IPS DF 6.9 (cell line): ENCODE measurements around the gene NAB2.

ENCODE experiments used
- DNase-seq: peaks from one replicate; pipeline ENCODE4 v3.0.0-alpha.2; 2013; ENCODE audit warnings: low read depth, low spot score
- H3K27ac ChIP-seq: one replicate; pipeline ENCODE4 v1.5.1; 2013; ENCODE audit warnings: low read length, control low read depth
- H3K27me3 ChIP-seq: 2 replicates; pipeline ENCODE4 v1.6.1; 2013; ENCODE audit warnings: mild to moderate bottlenecking, low read length; ENCODE audit not compliant: control insufficient read depth, insufficient read depth
- H3K36me3 ChIP-seq: 2 replicates; pipeline ENCODE4 v1.6.1; 2013; ENCODE audit warnings: low read length; ENCODE audit not compliant: control insufficient read depth, insufficient read depth
- H3K4me1 ChIP-seq: 2 replicates; pipeline ENCODE4 v1.6.1; 2013; ENCODE audit warnings: low read length; ENCODE audit not compliant: control insufficient read depth, insufficient read depth
- H3K4me3 ChIP-seq: 2 replicates; pipeline ENCODE4 v1.5.1; 2013; ENCODE audit warnings: mild to moderate bottlenecking, low read length
- H3K9me3 ChIP-seq: 2 replicates; pipeline ENCODE4 v1.6.1; 2013; ENCODE audit warnings: low read length, inconsistent platforms; ENCODE audit not compliant: control insufficient read depth, insufficient read depth
- WGBS: extraction: QIAGEN DNeasy Blood & Tissue Kit; methylation state at CpG from one replicate; pipeline ENCODE4 v1.1.7; 2013; ENCODE audit warnings: mixed read lengths, missing lambda C conversion rate; ENCODE audit not compliant: insufficient read length, insufficient coverage; 5-methylcytosine and 5-hydroxymethylcytosine counted together

Gene NAB2

DNA sequence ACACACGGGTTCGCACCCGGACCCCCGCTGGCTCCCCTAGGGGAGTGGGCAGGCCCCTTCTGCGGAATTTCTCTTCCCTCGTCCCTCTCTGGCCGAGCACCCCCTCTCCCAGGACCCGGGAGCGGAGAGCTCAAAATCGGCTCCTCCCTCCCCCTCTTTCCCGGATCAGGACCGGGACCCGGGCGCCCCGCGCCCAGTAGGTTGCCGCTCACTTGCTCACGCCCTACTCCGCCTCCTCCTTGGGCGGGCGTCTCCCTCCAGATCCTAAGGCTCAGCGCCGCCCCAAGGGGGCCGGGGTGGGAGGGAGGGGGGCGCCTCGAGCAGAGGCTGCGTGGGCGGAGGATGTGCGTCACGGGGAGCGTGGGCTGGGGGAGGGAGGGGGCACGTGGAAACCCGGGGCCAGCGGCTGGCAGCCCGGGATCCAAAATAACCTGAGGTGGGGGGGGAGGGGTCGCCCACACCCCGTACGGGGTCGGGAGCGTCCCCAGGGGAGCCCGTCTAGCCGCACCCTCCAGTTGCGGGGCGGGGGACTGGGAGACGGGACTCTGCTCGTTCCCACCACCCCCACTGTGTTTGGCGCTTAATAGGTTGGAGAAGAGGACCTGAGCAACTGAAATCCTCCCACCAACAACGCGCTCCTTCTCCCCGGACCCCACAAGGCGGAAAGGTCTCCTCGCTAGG, 1.8 kb upstream of the NAB2 start:
- H3K27ac ChIP-seq, result no peak overlapping the region
- peak overlapping the region; percentile 38; the same call in 1 of the 2 replicates for H3K4me3 ChIP-seq
- peaks cover 3% of the 10 kb centered on the region for H3K4me1 ChIP-seq
- H3K27me3 ChIP-seq, result no peaks in the 10 kb centered on the region
- no CpG with 5 or more reads among the region's 52 CpGs for WGBS
- DNase-seq, result no peak
- H3K9me3 ChIP-seq, result no peaks in the 10 kb centered on the region
- no peaks in the 10 kb centered on the region for H3K36me3 ChIP-seq

DNA sequence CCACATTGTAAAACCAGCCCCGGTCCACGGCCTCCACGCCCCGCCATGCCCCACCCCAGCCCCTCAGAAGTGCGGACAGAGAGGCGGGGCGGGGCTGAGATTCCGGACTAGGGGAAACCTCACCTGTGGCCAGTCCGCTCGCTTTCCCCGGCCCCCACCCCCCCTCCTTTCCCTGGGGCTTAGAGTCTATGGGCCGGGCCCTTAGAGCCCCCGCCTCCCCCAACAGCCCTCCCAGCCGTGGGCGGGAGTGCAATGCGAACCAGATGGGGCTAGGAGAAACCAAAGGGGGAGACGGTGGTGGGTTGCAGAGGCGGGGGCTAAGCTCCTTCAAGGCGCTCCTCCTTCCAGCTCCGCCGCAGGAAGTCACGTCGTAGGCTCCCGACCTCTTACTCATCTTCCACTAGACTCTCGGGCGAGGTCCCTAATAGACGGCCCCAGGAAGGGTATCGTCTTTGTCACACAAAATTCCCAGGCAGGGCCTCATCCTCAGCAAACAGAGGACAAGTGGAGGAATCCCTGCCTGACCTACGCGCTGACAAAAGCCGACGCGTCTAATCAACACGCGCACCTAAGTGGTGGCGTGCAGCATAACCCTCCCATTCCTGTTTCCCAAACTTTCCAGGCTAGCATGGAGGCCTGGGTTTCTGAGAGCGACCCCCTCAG, 1.1 kb upstream of the NAB2 start:
- no peaks in the 10 kb centered on the region for H3K9me3 ChIP-seq
- no peak overlapping the region for H3K27ac ChIP-seq
- no peak for DNase-seq
- no peaks in the 10 kb centered on the region for H3K27me3 ChIP-seq
- no CpG with 5 or more reads among the region's 37 CpGs for WGBS
- H3K4me1 ChIP-seq, result peaks cover 3% of the 10 kb centered on the region
- peaks cover 4% of the 10 kb centered on the region; the same call in 1 of the 2 replicates for H3K36me3 ChIP-seq
- H3K4me3 ChIP-seq, result peak overlapping the region; percentile 38; the same call in 1 of the 2 replicates

GRCh38 chr12:57089271-57090245, 644 bp downstream of the NAB2 start:
- Histone ChIP-seq H3K9me3 (no peaks in the 10 kb centered on the region), H3K27me3 (no peaks in the 10 kb centered on the region), H3K27ac (no peak overlapping the region), H3K4me1 (peaks cover 9% of the 10 kb centered on the region), H3K36me3 (peaks cover 7% of the 10 kb centered on the region; the same call in 1 of the 2 replicates), H3K4me3 (peak overlapping the region; percentile 89)
- no CpG with 5 or more reads among the region's 45 CpGs for WGBS
- DNase-seq, result no peak

- H3K9me3 ChIP-seq, result no peaks in the 10 kb centered on the region
- no peak overlapping the region for H3K4me3 ChIP-seq
- no peak overlapping the region for H3K27ac ChIP-seq
Observed at GRCh38 chr12:57090490-57090889, 1.6 kb downstream of the NAB2 start.

GRCh38 chr12:57090924-57091637, 2.2 kb downstream of the NAB2 start:
- no peaks in the 10 kb centered on the region for H3K27me3 ChIP-seq
- no peaks in the 10 kb centered on the region for H3K9me3 ChIP-seq
- no peak overlapping the region for H3K4me3 ChIP-seq
- H3K27ac ChIP-seq, result no peak overlapping the region
- no CpG with 5 or more reads among the region's 22 CpGs for WGBS
- DNase-seq, result no peak
- peaks cover 11% of the 10 kb centered on the region; the same call in 1 of the 2 replicates for H3K36me3 ChIP-seq
- peaks cover 8% of the 10 kb centered on the region for H3K4me1 ChIP-seq

More at GRCh38 chr12:57090490-57090889, 1.6 kb downstream of the NAB2 start:
- DNase-seq, result no peak
- peaks cover 10% of the 10 kb centered on the region; the same call in 1 of the 2 replicates for H3K36me3 ChIP-seq
- WGBS, result no CpG with 5 or more reads among the region's 6 CpGs
- no peaks in the 10 kb centered on the region for H3K27me3 ChIP-seq
- H3K4me1 ChIP-seq, result peaks cover 11% of the 10 kb centered on the region

DNA sequence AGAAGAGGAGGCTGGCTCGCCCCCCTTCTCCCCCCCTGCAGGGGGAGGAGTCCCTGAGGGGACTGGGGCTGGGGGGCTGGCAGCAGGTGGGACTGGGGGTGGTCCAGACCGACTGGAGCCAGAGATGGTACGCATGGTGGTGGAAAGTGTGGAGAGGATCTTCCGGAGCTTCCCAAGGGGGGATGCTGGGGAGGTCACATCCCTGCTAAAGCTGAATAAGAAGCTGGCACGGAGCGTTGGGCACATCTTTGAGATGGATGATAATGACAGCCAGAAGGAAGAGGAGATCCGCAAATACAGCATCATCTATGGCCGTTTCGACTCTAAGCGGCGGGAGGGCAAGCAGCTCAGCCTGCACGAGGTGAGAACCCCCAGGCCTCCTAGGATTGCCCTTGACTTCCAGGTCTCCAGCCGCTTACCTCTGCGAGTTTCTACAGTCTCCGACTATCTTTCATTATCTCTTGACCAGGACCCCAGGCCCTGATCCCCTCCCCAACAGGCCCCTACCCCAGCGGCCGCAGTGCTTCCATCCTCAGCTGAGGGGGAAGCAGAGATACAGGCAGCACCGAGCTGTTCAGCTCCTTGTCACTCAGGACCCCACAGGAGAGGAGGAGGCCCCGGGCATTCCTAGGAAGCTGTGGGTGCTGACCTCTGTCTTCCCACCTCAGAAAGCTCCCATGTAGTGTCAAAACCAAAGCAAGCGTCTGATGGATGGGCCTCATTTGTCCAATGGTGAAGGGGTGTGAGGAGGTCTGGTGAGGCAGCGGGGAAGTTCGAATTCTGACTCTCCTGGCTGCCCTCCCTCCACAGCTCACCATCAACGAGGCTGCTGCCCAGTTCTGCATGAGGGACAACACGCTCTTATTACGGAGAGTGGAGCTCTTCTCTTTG, 3.0 kb downstream of the NAB2 start:
- Histone ChIP-seq H3K36me3 (peaks cover 11% of the 10 kb centered on the region; the same call in 1 of the 2 replicates), H3K4me1 (peaks cover 8% of the 10 kb centered on the region)
- no CpG with 5 or more reads among the region's 25 CpGs for WGBS

GRCh38 chr12:57092529-57092862, 3.6 kb downstream of the NAB2 start:
- DNase-seq, result no peak
- no peaks in the 10 kb centered on the region for H3K9me3 ChIP-seq
- no peak overlapping the region for H3K4me3 ChIP-seq
- peaks cover 11% of the 10 kb centered on the region; the same call in 1 of the 2 replicates for H3K36me3 ChIP-seq
- no peak overlapping the region for H3K27ac ChIP-seq
- H3K27me3 ChIP-seq, result no peaks in the 10 kb centered on the region
- H3K4me1 ChIP-seq, result peaks cover 8% of the 10 kb centered on the region
- WGBS, result no CpG with 5 or more reads among the region's 5 CpGs

More for the DNA sequence above, 3.0 kb downstream of the NAB2 start:
- Histone ChIP-seq H3K27ac (no peak overlapping the region), H3K9me3 (no peaks in the 10 kb centered on the region), H3K27me3 (no peaks in the 10 kb centered on the region), H3K4me3 (no peak overlapping the region)
- no peak for DNase-seq

- no peak for DNase-seq
- peaks cover 8% of the 10 kb centered on the region for H3K4me1 ChIP-seq
- no peaks in the 10 kb centered on the region for H3K9me3 ChIP-seq
- WGBS, result no CpG with 5 or more reads among the region's 4 CpGs
- H3K27ac ChIP-seq, result no peak overlapping the region
- H3K4me3 ChIP-seq, result no peak overlapping the region
- H3K36me3 ChIP-seq, result peaks cover 11% of the 10 kb centered on the region; the same call in 1 of the 2 replicates
- no peaks in the 10 kb centered on the region for H3K27me3 ChIP-seq
Observed at GRCh38 chr12:57092876-57093414, 4.0 kb downstream of the NAB2 start.
